Mesenchymal stem cell (in vitro differentiated cells and primary cell): ENCODE measurements around the gene STX1A.
A peak's percentile ranks its signal among the peaks of the same experiment; 100 is the strongest.

ENCODE experiments used
- DNase-seq: peaks from one replicate; pipeline ENCODE4 v3.0.0-alpha.2; 2013
- H2AFZ ChIP-seq: one replicate; pipeline ENCODE4 v1.6.1; 2013; ENCODE audit warnings: low read depth, mild to moderate bottlenecking, control low read depth, inconsistent platforms, low read length, moderate library complexity
- H2AK5ac ChIP-seq: 2 replicates; pipeline ENCODE4 v1.6.1; 2013; ENCODE audit warnings: low read length, moderate library complexity, mild to moderate bottlenecking, inconsistent platforms; ENCODE audit not compliant: severe bottlenecking
- H2BK120ac ChIP-seq: one replicate; pipeline ENCODE4 v1.6.1; 2013; ENCODE audit warnings: low read depth, mild to moderate bottlenecking, inconsistent platforms, low read length, moderate library complexity
- H2BK12ac ChIP-seq, 2 experiments: one replicate each; pipeline ENCODE4 v1.6.1; 2013; ENCODE audit warnings: inconsistent platforms in 2 of 2, low read length in 2 of 2, mild to moderate bottlenecking in 2 of 2, moderate library complexity in 2 of 2, control low read depth in 1 of 2
- H2BK15ac ChIP-seq: one replicate; pipeline ENCODE4 v1.6.1; 2013; ENCODE audit warnings: mild to moderate bottlenecking, low read depth, inconsistent platforms; ENCODE audit not compliant: poor library complexity, severe bottlenecking
- H2BK5ac ChIP-seq: 2 replicates; pipeline ENCODE4 v1.6.1; 2013; ENCODE audit warnings: low read depth, mild to moderate bottlenecking, low read length, control low read depth, inconsistent platforms; ENCODE audit not compliant: poor library complexity, severe bottlenecking
- H3K14ac ChIP-seq, 2 experiments: one replicate each; pipeline ENCODE4 v1.6.1; 2013; ENCODE audit warnings: inconsistent platforms in 2 of 2, low read length in 2 of 2, control low read depth in 1 of 2, mild to moderate bottlenecking in 1 of 2, moderate library complexity in 1 of 2
- H3K18ac ChIP-seq, 2 experiments: one replicate each; pipeline ENCODE4 v1.6.1; 2013; ENCODE audit warnings: inconsistent platforms in 2 of 2, low read length in 2 of 2, control low read depth in 1 of 2, low read depth in 1 of 2, mild to moderate bottlenecking in 1 of 2
- H3K23ac ChIP-seq, 2 experiments: one replicate each; pipeline ENCODE4 v1.6.1; 2013; ENCODE audit warnings: inconsistent platforms in 2 of 2, low read length in 2 of 2, mild to moderate bottlenecking in 2 of 2, moderate library complexity in 2 of 2, control low read depth in 1 of 2
- H3K27ac ChIP-seq: 2 replicates; pipeline ENCODE4 v1.5.1; 2013; ENCODE audit warnings: mild to moderate bottlenecking, moderate library complexity, low read length, control low read depth, inconsistent platforms; ENCODE audit not compliant: poor library complexity, severe bottlenecking
- H3K27me3 ChIP-seq, 2 experiments: 2 replicates each; pipeline versions ENCODE4 v1.6.1 to v1.7.0; 2013; ENCODE audit warnings: low read length in 2 of 2, mild to moderate bottlenecking in 2 of 2, moderate library complexity in 2 of 2, control low read depth in 1 of 2, inconsistent platforms in 1 of 2; ENCODE audit not compliant: control insufficient read depth in 1 of 2, insufficient read depth in 1 of 2
- H3K36me3 ChIP-seq, 2 experiments: 2 replicates each; pipeline versions ENCODE4 v1.6.1 to v1.7.0; 2013; ENCODE audit warnings: low read length in 2 of 2, control low read depth in 1 of 2, inconsistent platforms in 1 of 2, low read depth in 1 of 2, mild to moderate bottlenecking in 1 of 2; ENCODE audit not compliant: insufficient read depth in 2 of 2, control insufficient read depth in 1 of 2
- H3K4ac ChIP-seq, 2 experiments: one replicate each; pipeline ENCODE4 v1.6.1; 2013; ENCODE audit warnings: inconsistent platforms in 2 of 2, low read length in 2 of 2, mild to moderate bottlenecking in 2 of 2, moderate library complexity in 2 of 2, control low read depth in 1 of 2, low read depth in 1 of 2
- H3K4me1 ChIP-seq: 2 replicates; pipeline ENCODE4 v1.6.1; 2013; ENCODE audit warnings: low read depth, low read length, control low read depth; ENCODE audit not compliant: control insufficient read depth, insufficient read depth
- H3K4me2 ChIP-seq: 2 replicates; pipeline ENCODE4 v1.6.1; 2013; ENCODE audit warnings: low read length, mild to moderate bottlenecking, inconsistent platforms; ENCODE audit not compliant: poor library complexity, severe bottlenecking
- H3K4me3 ChIP-seq, 2 experiments: 2 replicates each; pipeline versions ENCODE4 v1.5.1 to v1.7.0; 2013; ENCODE audit warnings: low read length in 2 of 2, mild to moderate bottlenecking in 2 of 2, control low read depth in 1 of 2, low read depth in 1 of 2; ENCODE audit not compliant: insufficient read depth in 1 of 2
- H3K79me1 ChIP-seq: replicated peaks from 2 replicates; pipeline ENCODE4 v1.6.1; 2013; ENCODE audit warnings: mild to moderate bottlenecking, control low read depth, low read length, inconsistent platforms; ENCODE audit not compliant: poor library complexity, severe bottlenecking
- H3K9ac ChIP-seq: 2 replicates; pipeline ENCODE4 v1.7.0; 2013; ENCODE audit warnings: mild to moderate bottlenecking, low read length, moderate library complexity
- H3K9me3 ChIP-seq: 2 replicates; pipeline ENCODE4 v1.7.0; 2013; ENCODE audit warnings: mild to moderate bottlenecking, low read length; ENCODE audit not compliant: control insufficient read depth
- H4K8ac ChIP-seq: one replicate; pipeline ENCODE4 v1.6.1; 2013; ENCODE audit warnings: inconsistent platforms, mild to moderate bottlenecking, low read length, moderate library complexity
- H4K91ac ChIP-seq: one replicate; pipeline ENCODE4 v1.6.1; 2013; ENCODE audit warnings: mild to moderate bottlenecking, low read length, inconsistent platforms
- WGBS: methylation state at CpG from one replicate; pipeline ENCODE4 v1.1.7; 2013; ENCODE audit warnings: mixed read lengths; 5-methylcytosine and 5-hydroxymethylcytosine counted together

The STX1A gene

DNA sequence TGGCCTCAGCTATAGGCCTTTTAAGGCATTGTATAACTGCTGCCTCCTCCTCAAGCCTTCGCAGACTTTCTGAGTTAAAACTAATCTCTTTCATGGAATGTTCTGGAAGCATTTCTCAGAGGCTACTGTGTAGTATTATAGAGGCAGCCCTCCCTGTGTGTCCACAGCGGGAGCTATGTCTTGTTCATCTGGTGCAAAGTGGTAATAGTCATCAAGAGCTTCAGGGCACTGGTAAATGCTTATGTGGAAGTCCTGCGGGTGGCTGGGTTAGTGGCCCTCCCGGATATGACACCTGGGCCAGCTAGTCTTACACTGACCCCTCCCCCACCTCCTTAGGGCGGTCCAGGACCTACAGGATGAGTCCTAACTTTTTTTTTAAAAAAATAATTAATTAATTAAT lies 21.3 kb upstream of the STX1A start:
- H3K4me1 ChIP-seq = peaks cover 37% of the 10 kb centered on the region
- H3K4me3 ChIP-seq = no peak overlapping the region
- no peak overlapping the region for H4K8ac ChIP-seq
- H3K27me3 ChIP-seq = no peaks in the 10 kb centered on the region
- no peak overlapping the region for H2BK12ac ChIP-seq
- peaks cover 20% of the 10 kb centered on the region for H3K79me1 ChIP-seq
- no peak overlapping the region for H3K4ac ChIP-seq
- no peak overlapping the region for H2AFZ ChIP-seq
- H3K9ac ChIP-seq = no peak overlapping the region
- H3K36me3 ChIP-seq = peaks cover 18% of the 10 kb centered on the region in 2 experiments
- peak overlapping the region; percentile 24 for H2AK5ac ChIP-seq
- no peak for DNase-seq
- H3K18ac ChIP-seq = no peak overlapping the region
- no peak overlapping the region for H3K23ac ChIP-seq
- H3K9me3 ChIP-seq = no peaks in the 10 kb centered on the region
- no peak overlapping the region for H4K91ac ChIP-seq
- H3K27ac ChIP-seq = peak overlapping the region; percentile 21
- H2BK120ac ChIP-seq = no peak overlapping the region
- 94% methylated on average over 3 of the region's 5 CpGs for WGBS
- no peak overlapping the region for H2BK15ac ChIP-seq
- H3K4me2 ChIP-seq = no peak overlapping the region
- no peak overlapping the region for H2BK5ac ChIP-seq
- H3K14ac ChIP-seq = no peak overlapping the region

DNA sequence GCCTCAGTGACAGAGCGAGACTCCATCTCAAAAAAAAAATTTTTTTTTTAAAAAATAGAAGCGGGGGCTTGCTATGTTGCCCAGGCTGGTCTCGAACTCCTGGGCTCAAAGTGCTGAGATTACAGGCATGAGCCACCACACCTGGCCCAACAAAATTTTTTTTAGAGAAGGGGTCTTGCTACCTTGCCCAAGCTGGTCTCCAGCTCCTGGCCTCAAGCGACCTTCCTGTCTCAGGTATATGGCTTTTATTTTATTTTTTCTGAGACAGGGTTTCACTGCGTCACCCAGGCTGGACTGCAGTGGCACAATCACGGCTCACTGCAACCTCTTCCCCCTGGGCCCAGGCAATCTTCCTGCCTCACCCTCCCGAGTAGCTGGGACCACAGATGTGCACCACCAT lies 20.7 kb upstream of the STX1A start:
- WGBS = 98% methylated on average over 7 of the region's 7 CpGs

DNA sequence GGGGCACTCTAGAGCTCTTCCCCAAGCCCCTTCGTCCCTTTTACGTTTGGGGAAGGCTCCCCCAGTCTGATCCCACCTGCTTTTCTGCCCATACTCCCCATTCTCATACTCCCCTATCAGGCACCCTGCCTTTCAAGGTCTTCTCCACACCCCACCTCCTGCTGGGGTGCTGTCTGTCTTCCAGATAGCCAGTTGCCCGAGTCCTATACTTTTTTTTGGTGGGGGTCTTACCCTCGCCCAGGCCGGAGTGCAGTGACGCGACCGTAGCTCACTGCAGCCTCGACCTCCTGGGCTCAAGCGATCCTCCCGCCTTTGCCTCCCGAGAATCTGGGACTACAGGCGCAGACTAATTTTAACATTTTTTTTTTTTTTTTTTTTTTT lies 19.9 kb upstream of the STX1A start:
- Histone ChIP-seq H2BK5ac (no peak overlapping the region), H3K27me3 (no peaks in the 10 kb centered on the region), H3K4me2 (peak overlapping the region; percentile 82), H4K91ac (no peak overlapping the region), H2AK5ac (peak overlapping the region; percentile 88), H3K4ac (no peak overlapping the region), H3K14ac (no peak overlapping the region), H3K36me3 (peaks cover 20 to 26% of the 10 kb centered on the region in 2 experiments), H2AFZ (peak overlapping the region; percentile 92), H3K23ac (no peak overlapping the region), H3K27ac (no peak overlapping the region), H3K9ac (peak overlapping the region; percentile 85), H3K4me1 (peaks cover 41% of the 10 kb centered on the region), H2BK12ac (peak overlapping the region in 1 of 2 experiments; percentile 33), H3K9me3 (no peaks in the 10 kb centered on the region), H3K18ac (peak overlapping the region in 1 of 2 experiments; percentile 73), H2BK15ac (no peak overlapping the region), H4K8ac (peak overlapping the region; percentile 93), H2BK120ac (no peak overlapping the region), H3K4me3 (peak overlapping the region; percentile 85 to 92), H3K79me1 (peaks cover 22% of the 10 kb centered on the region)
- no peak for DNase-seq
- 50% methylated on average over 9 of the region's 13 CpGs for WGBS

More for the DNA sequence above, 20.7 kb upstream of the STX1A start:
- Histone ChIP-seq H4K91ac (no peak overlapping the region), H3K9me3 (no peaks in the 10 kb centered on the region), H3K27me3 (no peaks in the 10 kb centered on the region), H3K4me3 (no peak overlapping the region), H2BK120ac (no peak overlapping the region), H3K18ac (no peak overlapping the region), H3K9ac (no peak overlapping the region), H3K23ac (no peak overlapping the region), H3K14ac (no peak overlapping the region), H2AK5ac (no peak overlapping the region), H3K4ac (no peak overlapping the region), H2AFZ (no peak overlapping the region), H4K8ac (no peak overlapping the region), H3K79me1 (peaks cover 22% of the 10 kb centered on the region), H3K4me2 (no peak overlapping the region), H3K4me1 (peaks cover 37% of the 10 kb centered on the region), H2BK15ac (no peak overlapping the region), H2BK12ac (no peak overlapping the region), H2BK5ac (no peak overlapping the region), H3K36me3 (peaks cover 20 to 24% of the 10 kb centered on the region in 2 experiments), H3K27ac (no peak overlapping the region)
- DNase-seq = no peak

DNA sequence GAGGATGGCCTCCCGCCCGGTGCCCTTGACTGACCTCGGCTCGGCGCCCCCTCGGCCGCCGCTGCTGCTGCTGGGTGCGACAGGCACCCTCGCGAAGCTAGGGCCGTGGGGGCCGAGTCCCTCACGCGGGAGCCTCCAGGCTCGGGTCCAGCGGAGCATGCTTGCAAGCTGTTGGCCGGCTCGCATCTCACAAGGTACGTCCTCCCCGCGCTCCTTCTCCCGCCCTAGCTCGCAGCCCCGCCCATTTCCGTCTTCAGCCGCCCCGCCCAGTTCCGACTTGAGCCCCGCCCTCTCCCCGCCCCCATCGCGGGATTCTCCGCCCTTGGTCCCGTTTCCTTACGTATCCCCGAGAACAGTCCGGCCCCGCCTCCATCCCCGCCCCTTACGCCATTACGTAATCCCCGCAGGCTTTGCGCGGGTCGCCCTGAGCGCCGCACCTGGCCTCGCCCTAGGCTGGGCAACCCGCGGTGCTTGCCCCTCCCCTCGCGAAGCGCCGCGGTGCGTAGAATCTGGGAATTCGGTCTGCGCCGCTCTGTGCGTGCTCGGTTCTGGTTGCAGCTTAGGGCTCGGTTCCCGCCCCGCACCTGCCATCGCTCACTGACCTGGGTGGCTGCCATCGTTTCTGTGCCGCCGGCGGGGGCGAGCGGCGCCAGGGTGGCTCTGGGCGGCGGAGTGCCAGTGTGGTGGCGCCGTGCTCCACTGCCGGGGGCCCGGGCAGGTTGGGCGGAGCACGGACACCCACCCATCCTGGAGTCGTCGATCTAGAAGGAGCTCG lies 19.3 kb upstream of the STX1A start, which contains the start of gene ABHD11:
Gene ABHD11, minus strand, starts transcription at position 191 of the 775 bp plus-strand sequence. Its CDS starts 32 bp downstream, at position 159.
- H3K4me1 ChIP-seq = peaks cover 39% of the 10 kb centered on the region
- no peaks in the 10 kb centered on the region for H3K27me3 ChIP-seq
- peak within 1 kb of the TSS in 1 of 2 experiments; percentile 42 for H3K4ac ChIP-seq
- H3K14ac ChIP-seq = peak within 1 kb of the TSS in 1 of 2 experiments; percentile 92
- peaks cover 20 to 26% of the 10 kb centered on the region in 2 experiments for H3K36me3 ChIP-seq
- whole genome bisulfite sequencing = under 1% methylated on average over 79 of the region's 84 CpGs
- peak within 1 kb of the TSS; percentile 85 to 92 for H3K4me3 ChIP-seq
- no peak within 1 kb of the TSS for H2BK5ac ChIP-seq
- peak within 1 kb of the TSS; percentile 89 for H3K9ac ChIP-seq
- peak within 1 kb of the TSS; percentile 92 for H2AFZ ChIP-seq
- peak within 1 kb of the TSS; percentile 73 to 92 for H3K18ac ChIP-seq
- H2AK5ac ChIP-seq = peak within 1 kb of the TSS; percentile 88
- H4K8ac ChIP-seq = peak within 1 kb of the TSS; percentile 93
- DNase-seq = peak; percentile 92
- no peak within 1 kb of the TSS for H3K23ac ChIP-seq
- peak within 1 kb of the TSS; percentile 33 to 63 for H2BK12ac ChIP-seq
- H3K27ac ChIP-seq = peak within 1 kb of the TSS; percentile 74
- H2BK15ac ChIP-seq = peak within 1 kb of the TSS; percentile 82
- H3K79me1 ChIP-seq = peaks cover 22% of the 10 kb centered on the region
- peak within 1 kb of the TSS; percentile 94 for H3K4me2 ChIP-seq
- no peaks in the 10 kb centered on the region for H3K9me3 ChIP-seq
- peak within 1 kb of the TSS; percentile 11 for H2BK120ac ChIP-seq
- H4K91ac ChIP-seq = peak within 1 kb of the TSS; percentile 89
